Ovary (tissue), 9 donors: ENCODE data around the gene SLIT3. TPM values are rescaled to one million over a fixed set of nuclear protein-coding genes. Genes with fewer than 3 reads are reported as not detected.

ENCODE experiments used
- DNase-seq, 5 donors: peaks; one replicate each; pipeline ENCODE4 v3.0.0-alpha.2; 2019 to 2020
- H3K27ac ChIP-seq, 2 donors: fragments of 200-600 bp; one replicate each; pipeline versions ENCODE4 v1.5.1 to v1.8.0; 2019 to 2022
- H3K27me3 ChIP-seq: fragments of 200-600 bp; one replicate; pipeline ENCODE4 v1.8.0; 2022
- H3K36me3 ChIP-seq: fragments of 200-600 bp; sonication (generic); one replicate; pipeline ENCODE4 v1.5.1; 2019
- H3K4me1 ChIP-seq: one replicate; pipeline ENCODE4 v1.8.1; 2013; ENCODE audit warnings: mild to moderate bottlenecking, moderate library complexity; ENCODE audit not compliant: insufficient read depth
- H3K4me3 ChIP-seq: fragments of 200-600 bp; sonication (generic); one replicate; pipeline ENCODE4 v1.5.1; 2017
- H3K9me3 ChIP-seq, 2 donors: fragments of 200-600 bp in 1 of 2; sonication (generic) in 1 of 2; one replicate each; pipeline versions ENCODE4 v1.5.1 to v1.8.1; 2013 to 2019; ENCODE audit warnings: mild to moderate bottlenecking in 1 of 2, moderate library complexity in 1 of 2
- EP300 ChIP-seq: sonication (generic); formaldehyde crosslinking; IDR thresholded peaks from one replicate; pipeline ENCODE4 v1.6.1; 2017; ENCODE audit warnings: antibody characterized with exemption
- POLR2A ChIP-seq: fragments of 450-650 bp; IDR thresholded peaks from one replicate; pipeline ENCODE4 v1.6.1; 2017; ENCODE audit warnings: antibody characterized with exemption, mild to moderate bottlenecking, moderate library complexity
- WGBS, 3 donors: extraction: QIAGEN DNeasy Blood & Tissue Kit in 1 of 3; methylation state at CpG; one replicate each; pipeline versions ENCODE4 v1.1.5 to v1.1.7; 2013 to 2017; 5-methylcytosine and 5-hydroxymethylcytosine counted together
- intact Hi-C, 4 donors: fragments of 100-400 bp; cut with DNase I; formaldehyde crosslinking; loops; one replicate each; pipeline versions ENCODE4 v1.11.0 to v1.15.1; 2022 to 2023
- polyA plus RNA-seq, 2 donors: library from polyadenylated mRNA; stranded (reverse); fragments of 200-250 nt in 1 of 2; fragments of 350-450 nt in 1 of 2; fragmentation: Illumina TruSeq in 1 of 2; extraction: RNeasy Lipid Tissue Mini Kit (QIAGEN cat#74804) in 1 of 2; gene quantifications; one replicate each; pipeline ENCODE4 v1.2.3, GENCODE V29; 2013 to 2014
- total RNA-seq, 7 donors: library from RNA; depleted of rRNA in 2 of 7; stranded (reverse); fragments of >200 nt in 2 of 7; fragmentation: NEBNext Ultra II Directional in 3 of 7; extraction: Animal tissue kit (Norgen Biotek cat#: 25700) in 3 of 7; gene quantifications; one replicate each; pipeline versions ENCODE4 v1.1.0 to v1.2.4, GENCODE V29; 2016 to 2023
- TF ChIP-seq, protein P1 (sequence below), 3 donors: fragments of 450-650 bp in 2 of 3; fragments of 200-600 bp in 1 of 3; IDR thresholded peaks; one replicate each; pipeline versions ENCODE4 v1.5.1 to v1.8.0; 2016 to 2022; ENCODE audit warnings: antibody characterized with exemption in 3 of 3, mild to moderate bottlenecking in 1 of 3
- donor health status: DM: no; HTN: no; CAD: no; lungs with moderate emphysema.
- donor health status: DM: no; HTN: no; CAD: no.
- donor health status: Bipolar disorder and iron deficiency.
- donor health status: DM: yes; HTN: yes; CAD: no.
- donor health status: DM: no; HTN: no; CAD: no.
- donor health status: DM: yes; HTN: yes; CAD: no.

Gene SLIT3
- total and polyA plus RNA-seq, 9 donors = 10.3 to 106 (median 24.4) TPM

DNA sequence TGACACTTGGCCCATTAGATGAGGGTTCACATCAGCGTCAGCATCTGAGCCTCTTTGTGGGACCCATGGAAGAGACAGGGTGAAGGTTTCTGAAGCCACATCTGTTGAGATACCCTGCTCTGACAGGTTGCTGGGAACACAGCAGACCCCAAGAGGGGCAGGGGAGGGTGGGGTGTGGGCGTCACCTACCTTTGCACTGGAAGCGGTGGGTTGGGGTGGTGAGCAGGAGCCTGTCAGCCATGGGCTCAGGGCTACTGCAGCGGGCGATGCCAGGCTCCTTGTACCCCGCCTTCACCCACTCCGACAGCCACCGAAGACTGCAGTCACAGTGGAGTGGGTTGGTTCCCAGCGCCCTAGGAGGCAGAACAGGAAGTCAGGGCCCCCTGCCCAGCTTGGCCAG lies 590.2 kb downstream of the SLIT3 start:
- TF ChIP-seq EP300 (no peak), POLR2A (no peak)
- TF ChIP-seq, protein P1, sequence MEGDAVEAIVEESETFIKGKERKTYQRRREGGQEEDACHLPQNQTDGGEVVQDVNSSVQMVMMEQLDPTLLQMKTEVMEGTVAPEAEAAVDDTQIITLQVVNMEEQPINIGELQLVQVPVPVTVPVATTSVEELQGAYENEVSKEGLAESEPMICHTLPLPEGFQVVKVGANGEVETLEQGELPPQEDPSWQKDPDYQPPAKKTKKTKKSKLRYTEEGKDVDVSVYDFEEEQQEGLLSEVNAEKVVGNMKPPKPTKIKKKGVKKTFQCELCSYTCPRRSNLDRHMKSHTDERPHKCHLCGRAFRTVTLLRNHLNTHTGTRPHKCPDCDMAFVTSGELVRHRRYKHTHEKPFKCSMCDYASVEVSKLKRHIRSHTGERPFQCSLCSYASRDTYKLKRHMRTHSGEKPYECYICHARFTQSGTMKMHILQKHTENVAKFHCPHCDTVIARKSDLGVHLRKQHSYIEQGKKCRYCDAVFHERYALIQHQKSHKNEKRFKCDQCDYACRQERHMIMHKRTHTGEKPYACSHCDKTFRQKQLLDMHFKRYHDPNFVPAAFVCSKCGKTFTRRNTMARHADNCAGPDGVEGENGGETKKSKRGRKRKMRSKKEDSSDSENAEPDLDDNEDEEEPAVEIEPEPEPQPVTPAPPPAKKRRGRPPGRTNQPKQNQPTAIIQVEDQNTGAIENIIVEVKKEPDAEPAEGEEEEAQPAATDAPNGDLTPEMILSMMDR (IDR thresholded peaks at IDR 0.05) = no peak
- H3K9me3 ChIP-seq = no peaks in the 10 kb centered on the region
- H3K4me1 ChIP-seq = no peaks in the 10 kb centered on the region
- no peak for DNase-seq
- WGBS, 3 donors = 94 to 97% (median 94%) methylated on average over 9 of the region's 9 CpGs
- H3K27me3 ChIP-seq = no peaks in the 10 kb centered on the region
- H3K4me3 ChIP-seq = no peak overlapping the region
- no peak overlapping the region for H3K27ac ChIP-seq
- intact Hi-C loops = no loop called here
- no peaks in the 10 kb centered on the region for H3K36me3 ChIP-seq

DNA sequence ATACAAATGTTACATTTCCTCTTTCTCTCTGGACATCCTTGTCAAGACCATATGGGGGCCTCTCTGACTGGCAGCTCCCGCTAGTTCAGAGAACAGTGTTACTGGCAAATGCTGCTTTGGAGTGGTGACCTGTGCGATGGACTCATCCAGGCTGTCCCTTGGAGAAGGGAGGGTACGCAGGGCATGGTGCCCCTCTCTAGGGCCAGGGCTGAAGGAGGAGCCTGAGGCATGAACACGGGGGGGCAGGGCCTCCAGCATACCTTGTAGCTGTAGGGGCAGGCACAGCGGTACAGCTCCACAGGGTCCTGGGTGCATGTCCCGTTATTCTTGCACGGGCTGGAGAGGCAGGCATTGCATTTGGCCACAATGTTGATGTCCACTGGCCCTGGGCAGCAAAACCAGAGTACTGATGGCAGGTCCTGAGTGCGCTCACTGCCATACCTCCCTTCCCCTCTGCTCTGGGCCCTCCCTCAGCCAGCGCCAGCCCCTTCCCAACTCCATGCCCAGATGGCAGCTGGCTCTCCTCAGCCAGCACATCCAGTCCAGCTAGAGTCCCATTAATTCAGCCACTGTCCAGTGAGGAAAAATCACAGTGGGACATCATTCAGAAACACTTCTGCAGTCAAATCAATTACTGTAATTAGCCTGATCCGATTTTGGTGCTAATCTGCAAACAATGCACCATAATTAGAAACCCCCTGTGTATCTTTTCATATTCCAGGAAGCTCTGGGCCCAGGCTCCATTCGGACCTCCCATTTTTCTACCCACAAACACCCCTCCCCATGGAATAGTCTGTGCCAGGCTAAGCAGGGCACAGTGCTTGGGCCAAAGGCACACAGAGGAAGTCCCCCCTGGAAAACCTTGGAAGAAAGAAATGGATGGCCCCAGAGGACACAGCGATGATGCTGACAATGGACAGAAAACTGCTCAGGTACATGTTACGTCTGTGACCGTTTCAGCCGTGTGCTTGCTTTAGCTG lies 592.9 kb downstream of the SLIT3 start:
- 91 to 92% (median 92%) methylated on average over 15 of the region's 15 CpGs for WGBS, 3 donors
- intact Hi-C loops = no loop called here
- H3K4me3 ChIP-seq = no peak overlapping the region
- no peaks in the 10 kb centered on the region for H3K36me3 ChIP-seq
- H3K27me3 ChIP-seq = no peaks in the 10 kb centered on the region
- H3K4me1 ChIP-seq = no peaks in the 10 kb centered on the region
- no peak for DNase-seq
- H3K9me3 ChIP-seq = no peaks in the 10 kb centered on the region
- TF ChIP-seq, protein P1 (IDR thresholded peaks at IDR 0.05) = no peak
- no peak for TF ChIP-seq POLR2A
- no peak for TF ChIP-seq EP300
- no peak overlapping the region for H3K27ac ChIP-seq

DNA sequence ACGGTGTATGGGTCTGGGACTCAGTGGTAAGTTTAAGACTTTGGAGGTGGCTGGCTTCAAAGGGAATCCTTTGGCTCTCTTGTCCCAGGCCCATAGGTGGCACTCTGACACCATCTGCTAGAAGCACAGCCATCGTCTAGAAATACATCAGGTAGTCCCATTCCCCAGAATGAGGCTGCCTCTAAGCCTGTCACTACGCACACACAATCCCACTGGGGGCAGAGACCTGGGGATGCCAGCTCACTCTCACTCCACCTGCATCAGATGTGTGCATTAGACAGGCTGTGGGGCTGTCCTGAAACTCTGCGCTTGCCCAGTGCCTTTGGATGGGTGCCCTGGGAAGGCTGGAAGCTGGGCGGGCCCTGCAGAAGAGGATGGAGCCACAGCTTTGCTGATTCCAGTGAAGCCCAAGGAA lies 594.3 kb downstream of the SLIT3 start:
- peak in 1 of 5 donors; percentile 31 for DNase-seq
- Histone ChIP-seq H3K27ac (no peak overlapping the region), H3K36me3 (no peaks in the 10 kb centered on the region), H3K4me1 (no peaks in the 10 kb centered on the region), H3K27me3 (no peaks in the 10 kb centered on the region), H3K4me3 (no peak overlapping the region), H3K9me3 (no peaks in the 10 kb centered on the region)
- WGBS, 3 donors = 65 to 70% (median 67%) methylated on average over 5 of the region's 5 CpGs
- TF ChIP-seq POLR2A (no peak), EP300 (no peak)
- TF ChIP-seq, protein P1 (IDR thresholded peaks at IDR 0.05) = no peak
- intact Hi-C loops = no loop called here

DNA sequence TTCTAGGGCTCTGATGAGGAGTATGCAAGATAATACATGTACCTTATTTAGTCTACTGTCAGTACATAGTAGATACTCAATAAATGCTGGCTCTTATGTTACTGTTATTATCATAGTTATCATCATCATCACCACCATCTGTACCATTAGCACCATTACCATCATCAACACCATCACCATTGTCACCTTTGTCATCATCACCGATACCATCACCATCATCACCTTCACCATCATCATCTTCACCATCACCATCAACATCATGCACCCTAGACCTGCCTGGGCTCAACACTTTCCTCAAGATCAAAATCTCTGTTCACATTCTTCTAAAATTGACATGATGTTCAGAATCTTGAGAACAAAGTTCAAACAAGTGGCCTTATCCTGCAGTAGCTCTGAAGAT lies 595.6 kb downstream of the SLIT3 start:
- intact Hi-C loops = no loop called here
- DNase-seq = no peak
- Histone ChIP-seq H3K36me3 (no peaks in the 10 kb centered on the region), H3K4me1 (no peaks in the 10 kb centered on the region), H3K27ac (no peak overlapping the region), H3K27me3 (no peaks in the 10 kb centered on the region), H3K9me3 (no peaks in the 10 kb centered on the region), H3K4me3 (no peak overlapping the region)
- WGBS, 3 donors = 99 to 100% (median 100%) methylated on average over 1 of the region's 1 CpG
- TF ChIP-seq POLR2A (no peak), EP300 (no peak)
- TF ChIP-seq, protein P1 (IDR thresholded peaks at IDR 0.05) = no peak
